Neural progenitor cell (in vitro differentiated cells): ENCODE measurements around the gene CFH. TPM values are rescaled to one million over a fixed set of nuclear protein-coding genes. Genes with fewer than 3 reads are reported as not detected.

Source experiments
- DNase-seq: peaks from one replicate; pipeline ENCODE4 v3.0.0-alpha.2; 2016; ENCODE audit warnings: low spot score
- H2AFZ ChIP-seq: fragments of 200-600 bp; sonication (generic); replicated peaks from 2 replicates; pipeline ENCODE4 v1.6.1; 2016; ENCODE audit warnings: antibody characterized with exemption
- H3F3A ChIP-seq: fragments of 200-600 bp; sonication (generic); 2 replicates; pipeline ENCODE4 v1.6.1; 2016; ENCODE audit warnings: antibody characterized with exemption, low read depth
- H3K27ac ChIP-seq: fragments of 200-600 bp; sonication (generic); 2 replicates; pipeline ENCODE4 v1.5.1; 2016; ENCODE audit warnings: mild to moderate bottlenecking
- H3K27me3 ChIP-seq: fragments of 200-600 bp; sonication (generic); 2 replicates; pipeline ENCODE4 v1.6.1; 2016; ENCODE audit warnings: mild to moderate bottlenecking, moderate library complexity
- H3K36me3 ChIP-seq: fragments of 200-600 bp; sonication (generic); 2 replicates; pipeline ENCODE4 v1.5.1; 2016
- H3K4me1 ChIP-seq: fragments of 200-600 bp; sonication (generic); 2 replicates; pipeline ENCODE4 v1.6.1; 2016; ENCODE audit warnings: mixed run types
- H3K4me2 ChIP-seq: fragments of 200-600 bp; sonication (generic); 2 replicates; pipeline ENCODE4 v1.6.1; 2016
- H3K4me3 ChIP-seq: fragments of 200-600 bp; sonication (generic); 2 replicates; pipeline ENCODE4 v1.5.1; 2016
- H3K79me2 ChIP-seq: fragments of 200-600 bp; sonication (generic); 2 replicates; pipeline ENCODE4 v1.6.1; 2016; ENCODE audit warnings: low read depth
- H3K9ac ChIP-seq: fragments of 200-600 bp; sonication (generic); 2 replicates; pipeline ENCODE4 v1.6.1; 2016
- H3K9me3 ChIP-seq: fragments of 200-600 bp; sonication (generic); 2 replicates; pipeline ENCODE4 v1.5.1; 2016; ENCODE audit warnings: low read depth
- H4K20me1 ChIP-seq: fragments of 200-600 bp; sonication (generic); 2 replicates; pipeline ENCODE4 v1.6.1; 2016; ENCODE audit warnings: low read depth
- H3K27ac Mint-ChIP-seq: 3 replicates; pipeline ENCODE4 v1.8.0; 2021; ENCODE audit warnings: mixed read lengths
- H3K27me3 Mint-ChIP-seq: 2 replicates; pipeline ENCODE4 v1.8.0; 2022; ENCODE audit warnings: low read depth, mild to moderate bottlenecking, inconsistent platforms, moderate library complexity, mixed read lengths; ENCODE audit not compliant: insufficient read depth
- H3K36me3 Mint-ChIP-seq: 3 replicates; pipeline ENCODE4 v1.8.0; 2021; ENCODE audit warnings: mixed read lengths
- H3K4me1 Mint-ChIP-seq: 3 replicates; pipeline ENCODE4 v1.8.0; 2021; ENCODE audit warnings: mixed read lengths
- H3K4me3 Mint-ChIP-seq: 3 replicates; pipeline ENCODE4 v1.8.0; 2021; ENCODE audit warnings: mild to moderate bottlenecking, moderate library complexity, mixed read lengths
- H3K9me3 Mint-ChIP-seq: 3 replicates; pipeline ENCODE4 v1.8.0; 2020; ENCODE audit warnings: mixed read lengths
- EZH2 ChIP-seq: fragments of 200-600 bp; sonication (generic); IDR thresholded peaks from 2 replicates; pipeline ENCODE4 v1.6.1; 2017; ENCODE audit warnings: antibody characterized with exemption, mild to moderate bottlenecking, moderate library complexity
- EZH2phosphoT487 ChIP-seq: fragments of 200-600 bp; sonication (generic); IDR thresholded peaks from 2 replicates; pipeline ENCODE4 v1.6.1; 2017; ENCODE audit warnings: antibody characterized with exemption
- total RNA-seq: library from RNA; depleted of rRNA; stranded (reverse); fragments of >200 nt; gene quantifications from 2 replicates; pipeline ENCODE4 v1.2.3, GENCODE V29; 2015; ENCODE audit warnings: low replicate concordance
- TF ChIP-seq, protein P1 (sequence below): fragments of 200-600 bp; sonication (generic); IDR thresholded peaks from 2 replicates; pipeline ENCODE4 v1.5.1; 2017; ENCODE audit warnings: antibody characterized with exemption, mild to moderate bottlenecking

Gene CFH
- total RNA-seq, 1 donor from 2014 or later = not detected

DNA sequence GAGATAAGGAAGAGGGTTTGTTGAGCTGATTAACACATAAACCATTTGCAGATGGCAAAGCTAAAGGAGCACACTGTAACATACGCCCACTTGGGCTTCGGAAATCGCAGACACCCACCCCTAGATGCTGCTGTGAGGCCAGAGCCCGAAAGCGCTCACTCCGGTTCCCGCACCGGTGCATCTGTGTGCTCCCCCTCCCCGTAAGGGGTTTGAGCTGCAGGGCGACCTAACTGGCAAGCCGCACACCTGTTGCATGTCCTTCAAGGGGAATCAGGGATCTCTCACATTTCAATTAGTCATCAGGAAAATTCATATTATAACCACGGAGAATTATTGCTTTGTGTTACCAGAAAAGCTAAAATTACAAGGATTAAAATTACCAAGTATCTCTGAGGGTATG lies 1.4 kb upstream of the CFH start:
- H3K27ac Mint-ChIP-seq = no peak overlapping the region
- H3K4me1 ChIP-seq = no peaks in the 10 kb centered on the region
- H3K27me3 ChIP-seq = no peaks in the 10 kb centered on the region
- H3K4me1 Mint-ChIP-seq = no peaks in the 10 kb centered on the region
- H3K9ac ChIP-seq = no peak overlapping the region
- H3K36me3 Mint-ChIP-seq = no peaks in the 10 kb centered on the region
- no peaks in the 10 kb centered on the region for H3K79me2 ChIP-seq
- TF ChIP-seq EZH2 (no peak), EZH2phosphoT487 (no peak)
- TF ChIP-seq, protein P1, sequence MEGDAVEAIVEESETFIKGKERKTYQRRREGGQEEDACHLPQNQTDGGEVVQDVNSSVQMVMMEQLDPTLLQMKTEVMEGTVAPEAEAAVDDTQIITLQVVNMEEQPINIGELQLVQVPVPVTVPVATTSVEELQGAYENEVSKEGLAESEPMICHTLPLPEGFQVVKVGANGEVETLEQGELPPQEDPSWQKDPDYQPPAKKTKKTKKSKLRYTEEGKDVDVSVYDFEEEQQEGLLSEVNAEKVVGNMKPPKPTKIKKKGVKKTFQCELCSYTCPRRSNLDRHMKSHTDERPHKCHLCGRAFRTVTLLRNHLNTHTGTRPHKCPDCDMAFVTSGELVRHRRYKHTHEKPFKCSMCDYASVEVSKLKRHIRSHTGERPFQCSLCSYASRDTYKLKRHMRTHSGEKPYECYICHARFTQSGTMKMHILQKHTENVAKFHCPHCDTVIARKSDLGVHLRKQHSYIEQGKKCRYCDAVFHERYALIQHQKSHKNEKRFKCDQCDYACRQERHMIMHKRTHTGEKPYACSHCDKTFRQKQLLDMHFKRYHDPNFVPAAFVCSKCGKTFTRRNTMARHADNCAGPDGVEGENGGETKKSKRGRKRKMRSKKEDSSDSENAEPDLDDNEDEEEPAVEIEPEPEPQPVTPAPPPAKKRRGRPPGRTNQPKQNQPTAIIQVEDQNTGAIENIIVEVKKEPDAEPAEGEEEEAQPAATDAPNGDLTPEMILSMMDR = no peak
- H3K36me3 ChIP-seq = no peaks in the 10 kb centered on the region
- no peaks in the 10 kb centered on the region for H3K27me3 Mint-ChIP-seq
- no peak overlapping the region for H3K4me3 ChIP-seq
- no peaks in the 10 kb centered on the region for H3F3A ChIP-seq
- H3K9me3 Mint-ChIP-seq = no peaks in the 10 kb centered on the region
- DNase-seq = peak; percentile 2
- no peaks in the 10 kb centered on the region for H4K20me1 ChIP-seq
- H3K27ac ChIP-seq = no peak overlapping the region
- peak overlapping the region; percentile 46 for H2AFZ ChIP-seq
- H3K4me2 ChIP-seq = no peak overlapping the region
- no peaks in the 10 kb centered on the region for H3K9me3 ChIP-seq
- H3K4me3 Mint-ChIP-seq = no peak overlapping the region

DNA sequence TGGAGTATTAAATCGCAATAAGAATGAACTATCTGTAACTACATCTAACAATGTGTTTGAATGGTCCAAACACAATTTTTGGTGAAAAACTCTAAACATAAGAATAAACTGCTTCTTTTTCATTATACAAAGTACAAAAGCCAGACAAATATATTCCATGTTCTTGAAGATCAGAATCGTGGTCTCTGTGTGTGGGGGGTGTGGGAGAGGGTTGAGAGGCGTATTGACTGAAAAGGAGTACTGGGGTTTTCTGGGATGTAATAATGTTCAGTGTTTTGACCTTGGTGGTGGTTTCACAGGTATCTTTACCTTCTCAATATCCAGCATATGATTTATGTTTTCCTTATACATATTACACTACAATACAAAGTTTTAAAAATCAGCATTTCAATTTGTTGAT lies 764 bp upstream of the CFH start:
- no peak overlapping the region for H3K4me2 ChIP-seq
- H3F3A ChIP-seq = no peaks in the 10 kb centered on the region
- no peak overlapping the region for H3K4me3 ChIP-seq
- Mint-ChIP-seq H3K4me3 (no peak overlapping the region), H3K36me3 (no peaks in the 10 kb centered on the region), H3K27me3 (no peaks in the 10 kb centered on the region), H3K27ac (no peak overlapping the region), H3K4me1 (no peaks in the 10 kb centered on the region), H3K9me3 (no peaks in the 10 kb centered on the region)
- H3K9me3 ChIP-seq = no peaks in the 10 kb centered on the region
- H3K27me3 ChIP-seq = no peaks in the 10 kb centered on the region
- DNase-seq = no peak
- TF ChIP-seq, protein P1 = no peak
- TF ChIP-seq EZH2phosphoT487 = no peak
- no peak for TF ChIP-seq EZH2
- H3K79me2 ChIP-seq = no peaks in the 10 kb centered on the region
- H3K36me3 ChIP-seq = no peaks in the 10 kb centered on the region
- no peak overlapping the region for H2AFZ ChIP-seq
- H4K20me1 ChIP-seq = no peaks in the 10 kb centered on the region
- H3K4me1 ChIP-seq = no peaks in the 10 kb centered on the region
- H3K27ac ChIP-seq = no peak overlapping the region
- H3K9ac ChIP-seq = no peak overlapping the region

DNA sequence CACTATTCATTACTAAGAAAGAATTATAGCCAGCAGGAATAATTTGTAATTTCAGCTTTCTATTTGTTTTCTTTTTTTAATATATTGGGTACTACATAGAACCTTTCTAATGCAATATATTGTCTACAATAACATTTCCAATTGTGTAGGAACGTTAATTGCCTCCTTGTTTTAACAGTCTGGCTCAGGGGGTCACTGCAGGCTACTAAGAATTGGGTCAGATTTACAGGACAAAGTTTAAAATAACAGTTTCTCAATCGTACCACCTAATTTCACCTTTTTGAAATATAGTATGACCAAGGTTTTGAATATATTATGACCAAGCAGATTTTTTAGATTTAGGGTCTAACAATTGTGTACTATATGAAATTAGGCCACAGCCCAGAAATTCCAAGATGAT lies 2.4 kb downstream of the CFH start:
- no peaks in the 10 kb centered on the region for H3K4me1 ChIP-seq
- Mint-ChIP-seq H3K36me3 (no peaks in the 10 kb centered on the region), H3K4me3 (no peak overlapping the region), H3K9me3 (no peaks in the 10 kb centered on the region), H3K27me3 (no peaks in the 10 kb centered on the region), H3K4me1 (no peaks in the 10 kb centered on the region), H3K27ac (no peak overlapping the region)
- no peak overlapping the region for H3K4me2 ChIP-seq
- H2AFZ ChIP-seq = no peak overlapping the region
- H3F3A ChIP-seq = no peaks in the 10 kb centered on the region
- no peak for DNase-seq
- no peak overlapping the region for H3K4me3 ChIP-seq
- no peaks in the 10 kb centered on the region for H4K20me1 ChIP-seq
- H3K9ac ChIP-seq = no peak overlapping the region
- no peak overlapping the region for H3K27ac ChIP-seq
- no peaks in the 10 kb centered on the region for H3K9me3 ChIP-seq
- no peak for TF ChIP-seq EZH2phosphoT487
- TF ChIP-seq, protein P1 = no peak
- no peak for TF ChIP-seq EZH2
- H3K79me2 ChIP-seq = no peaks in the 10 kb centered on the region
- no peaks in the 10 kb centered on the region for H3K27me3 ChIP-seq
- no peaks in the 10 kb centered on the region for H3K36me3 ChIP-seq
